AG04449 (cell line): ENCODE measurements around the gene S100A8.

Experiments used
- CTCF ChIA-PET: fragments of 350-600 bp; formaldehyde crosslinking; extraction: SDS; loops from one replicate; lab custom pipeline; 2021; ENCODE audit warnings: antibody characterized with exemption; lab: Yijun Ruan, JAX
- POLR2A ChIA-PET: fragments of 400-600, 350-600 bp; formaldehyde crosslinking; extraction: SDS; loops from one replicate; lab custom pipeline; 2020; ENCODE audit warnings: antibody characterized with exemption, inconsistent platforms; lab: Yijun Ruan, JAX
- DNase-seq: peaks from one replicate; pipeline ENCODE4 v3.0.0-alpha.2; 2010; ENCODE audit warnings: low read depth, low spot score
- H3K4me3 ChIP-seq: 2 replicates; pipeline ENCODE4 v1.5.1; 2011; ENCODE audit warnings: low read depth, mild to moderate bottlenecking, control low read depth, low read length
- TF ChIP-seq, protein P1 (sequence below): IDR thresholded peaks from one replicate; pipeline ENCODE4 v1.5.1; 2011; ENCODE audit warnings: mild to moderate bottlenecking, moderate library complexity, low read length, control low read depth, inconsistent platforms; ENCODE audit not compliant: insufficient read depth; ENCODE audit errors: missing control alignments

The S100A8 gene

DNA sequence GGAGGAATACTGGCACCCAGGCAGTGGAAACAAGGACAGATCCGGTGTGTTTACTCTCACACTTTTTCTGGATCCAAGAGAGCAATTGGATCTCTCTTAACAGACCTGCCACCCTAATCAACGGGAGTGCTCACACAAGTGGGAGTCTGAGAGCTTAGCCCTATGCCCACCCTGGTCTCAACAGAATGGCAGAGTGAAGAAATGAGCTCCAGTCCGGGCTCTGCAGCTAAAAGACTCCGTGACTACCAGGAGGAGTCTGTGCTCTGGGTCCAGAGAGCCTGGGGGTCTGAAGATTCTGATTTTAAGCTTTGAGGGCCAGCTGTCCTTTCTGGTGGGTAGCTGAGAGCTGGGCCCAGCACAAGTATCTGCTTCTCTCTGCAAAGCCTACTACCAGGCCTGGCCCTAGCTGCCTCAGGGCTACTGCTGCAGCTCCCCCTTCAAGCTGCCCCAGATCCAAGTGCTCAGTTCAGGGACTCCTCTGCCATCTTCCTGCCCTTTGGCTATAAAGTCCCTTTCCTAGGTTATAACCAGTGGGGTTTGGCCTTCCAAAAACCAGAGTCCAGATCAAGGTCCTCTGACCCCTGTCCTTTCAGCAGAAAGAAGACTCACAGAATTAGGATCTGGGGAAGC, 29.3 kb downstream of the S100A8 start:
- ChIA-PET POLR2A (no interaction called here), CTCF (interaction anchor here (0.8 to 14.9 kb wide), 2 partner anchors 9 to 130 kb away, joined by 4 to 527 read pairs; no protein-coding TSS in a partner anchor)
- no peak for DNase-seq
- H3K4me3 ChIP-seq: no peak overlapping the region
- TF ChIP-seq, protein P1, sequence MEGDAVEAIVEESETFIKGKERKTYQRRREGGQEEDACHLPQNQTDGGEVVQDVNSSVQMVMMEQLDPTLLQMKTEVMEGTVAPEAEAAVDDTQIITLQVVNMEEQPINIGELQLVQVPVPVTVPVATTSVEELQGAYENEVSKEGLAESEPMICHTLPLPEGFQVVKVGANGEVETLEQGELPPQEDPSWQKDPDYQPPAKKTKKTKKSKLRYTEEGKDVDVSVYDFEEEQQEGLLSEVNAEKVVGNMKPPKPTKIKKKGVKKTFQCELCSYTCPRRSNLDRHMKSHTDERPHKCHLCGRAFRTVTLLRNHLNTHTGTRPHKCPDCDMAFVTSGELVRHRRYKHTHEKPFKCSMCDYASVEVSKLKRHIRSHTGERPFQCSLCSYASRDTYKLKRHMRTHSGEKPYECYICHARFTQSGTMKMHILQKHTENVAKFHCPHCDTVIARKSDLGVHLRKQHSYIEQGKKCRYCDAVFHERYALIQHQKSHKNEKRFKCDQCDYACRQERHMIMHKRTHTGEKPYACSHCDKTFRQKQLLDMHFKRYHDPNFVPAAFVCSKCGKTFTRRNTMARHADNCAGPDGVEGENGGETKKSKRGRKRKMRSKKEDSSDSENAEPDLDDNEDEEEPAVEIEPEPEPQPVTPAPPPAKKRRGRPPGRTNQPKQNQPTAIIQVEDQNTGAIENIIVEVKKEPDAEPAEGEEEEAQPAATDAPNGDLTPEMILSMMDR: no peak

DNA sequence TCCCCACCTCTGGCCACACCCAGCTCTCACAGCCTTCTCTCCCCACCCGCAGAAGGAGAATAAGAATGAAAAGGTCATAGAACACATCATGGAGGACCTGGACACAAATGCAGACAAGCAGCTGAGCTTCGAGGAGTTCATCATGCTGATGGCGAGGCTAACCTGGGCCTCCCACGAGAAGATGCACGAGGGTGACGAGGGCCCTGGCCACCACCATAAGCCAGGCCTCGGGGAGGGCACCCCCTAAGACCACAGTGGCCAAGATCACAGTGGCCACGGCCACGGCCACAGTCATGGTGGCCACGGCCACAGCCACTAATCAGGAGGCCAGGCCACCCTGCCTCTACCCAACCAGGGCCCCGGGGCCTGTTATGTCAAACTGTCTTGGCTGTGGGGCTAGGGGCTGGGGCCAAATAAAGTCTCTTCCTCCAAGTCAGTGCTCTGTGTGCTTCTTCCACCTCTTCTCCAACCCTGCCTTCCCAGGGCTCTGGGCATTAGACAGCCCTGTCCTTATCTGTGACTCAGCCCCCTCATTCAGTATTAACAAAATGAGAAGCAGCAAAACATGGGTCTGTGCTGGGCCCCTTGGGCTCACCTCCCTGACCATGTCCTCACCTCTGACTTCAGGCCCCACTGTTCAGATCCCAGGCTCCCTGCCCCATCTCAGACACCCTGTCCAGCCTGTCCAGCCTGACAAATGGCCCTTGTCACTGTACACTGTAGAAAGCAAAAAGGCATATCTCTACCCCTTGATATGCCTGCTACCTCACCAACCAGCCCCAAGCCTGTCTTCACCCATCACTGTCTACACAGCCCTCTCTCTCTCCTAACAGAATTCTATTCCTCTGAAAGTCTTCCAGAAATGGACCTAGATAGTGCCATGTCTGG, 30.0 kb downstream of the S100A8 start:
- ChIA-PET CTCF (interaction anchor here (1.3 to 14.9 kb wide), 2 partner anchors 9 to 131 kb away, joined by 5 to 527 read pairs; no protein-coding TSS in a partner anchor), POLR2A (interaction anchor here (0.6 kb wide), 1 partner anchor 173 kb away, joined by 3 read pairs; no protein-coding TSS in a partner anchor)
- no peak overlapping the region for H3K4me3 ChIP-seq
- TF ChIP-seq, protein P1: no peak
- DNase-seq: no peak

DNA sequence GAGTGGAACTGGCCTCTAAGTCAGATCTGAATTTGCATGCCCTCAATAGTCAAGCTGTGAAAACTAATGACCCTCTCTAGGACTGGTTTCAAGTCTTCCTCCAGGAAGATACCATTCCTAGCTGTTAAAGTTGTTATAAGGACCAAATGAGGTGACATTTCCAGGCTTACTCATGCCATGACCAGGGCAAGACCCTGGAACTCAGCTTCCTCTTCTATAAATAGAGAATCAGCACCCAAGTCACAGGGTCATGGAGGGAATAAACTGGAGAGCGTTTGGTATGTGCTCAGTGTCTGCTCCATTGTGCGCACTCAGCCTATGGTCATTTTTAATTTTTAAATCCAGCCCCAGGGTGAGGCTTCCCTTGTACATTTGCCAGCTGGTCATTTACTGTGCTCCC, 30.7 kb downstream of the S100A8 start:
- DNase-seq: no peak
- ChIA-PET POLR2A (interaction anchor here (0.6 kb wide), 1 partner anchor 174 kb away, joined by 3 read pairs; no protein-coding TSS in a partner anchor), CTCF (interaction anchor here (1.3 to 14.9 kb wide), 2 partner anchors 8 to 132 kb away, joined by 5 to 527 read pairs; no protein-coding TSS in a partner anchor)
- TF ChIP-seq, protein P1: no peak
- no peak overlapping the region for H3K4me3 ChIP-seq

DNA sequence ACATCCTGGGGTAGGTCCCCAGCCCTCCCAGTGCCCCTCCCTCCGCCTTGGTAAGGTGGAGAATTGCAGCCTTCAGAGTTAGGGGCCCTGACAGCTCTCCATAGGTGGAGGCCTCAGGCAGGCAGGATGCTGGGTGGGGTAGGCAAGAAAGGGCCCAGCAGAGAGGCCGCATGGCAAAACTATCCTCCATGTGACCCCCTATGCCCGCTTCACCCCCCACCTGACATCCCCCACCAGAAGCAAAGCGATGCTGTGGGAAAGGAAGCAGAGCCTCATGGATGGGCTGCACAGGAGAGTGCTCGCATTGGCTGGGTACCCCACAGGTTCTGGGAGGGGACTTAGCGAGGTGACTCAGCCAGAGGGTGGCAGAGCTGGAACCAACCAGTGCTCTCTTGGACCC, 31.6 kb downstream of the S100A8 start:
- POLR2A ChIA-PET: no interaction called here
- no peak overlapping the region for H3K4me3 ChIP-seq
- CTCF ChIA-PET: interaction anchor here (14.9 kb wide), 1 partner anchor 133 kb away, joined by 527 read pairs; no protein-coding TSS in a partner anchor
- TF ChIP-seq, protein P1: no peak
- no peak for DNase-seq

DNA sequence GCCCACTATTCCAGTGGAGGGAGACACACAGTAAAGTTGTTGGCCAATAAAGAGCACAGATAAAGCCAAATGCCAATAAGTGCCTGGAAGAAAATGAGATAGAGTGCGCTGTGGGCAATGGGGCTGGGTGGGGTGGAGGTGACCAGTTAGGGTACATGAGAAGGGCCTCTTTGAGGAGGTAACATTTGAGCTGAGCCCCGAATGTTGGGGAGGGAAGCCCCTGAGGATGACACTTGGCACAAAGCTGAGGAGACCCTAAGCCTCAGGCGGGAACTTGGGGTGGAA, 32.2 kb downstream of the S100A8 start:
- ChIA-PET POLR2A (no interaction called here), CTCF (interaction anchor here (14.9 kb wide), 1 partner anchor 133 kb away, joined by 527 read pairs; no protein-coding TSS in a partner anchor)
- no peak overlapping the region for H3K4me3 ChIP-seq
- no peak for DNase-seq
- TF ChIP-seq, protein P1: no peak
